ENCODE data around the gene G3BP2. TPM values are rescaled to one million over a fixed set of nuclear protein-coding genes. Genes with fewer than 3 reads are reported as not detected.
"Not testable (repeated sequence)": the region's sequence is repeated elsewhere in the genome, so short reads cannot be mapped to it uniquely, and the experiment has no call there.

Gene G3BP2
- 100 to 1,000 TPM in 1 of 2 donors, 10 to 100 TPM in 1; 95.0 to 121 TPM for total RNA-seq

DNA sequence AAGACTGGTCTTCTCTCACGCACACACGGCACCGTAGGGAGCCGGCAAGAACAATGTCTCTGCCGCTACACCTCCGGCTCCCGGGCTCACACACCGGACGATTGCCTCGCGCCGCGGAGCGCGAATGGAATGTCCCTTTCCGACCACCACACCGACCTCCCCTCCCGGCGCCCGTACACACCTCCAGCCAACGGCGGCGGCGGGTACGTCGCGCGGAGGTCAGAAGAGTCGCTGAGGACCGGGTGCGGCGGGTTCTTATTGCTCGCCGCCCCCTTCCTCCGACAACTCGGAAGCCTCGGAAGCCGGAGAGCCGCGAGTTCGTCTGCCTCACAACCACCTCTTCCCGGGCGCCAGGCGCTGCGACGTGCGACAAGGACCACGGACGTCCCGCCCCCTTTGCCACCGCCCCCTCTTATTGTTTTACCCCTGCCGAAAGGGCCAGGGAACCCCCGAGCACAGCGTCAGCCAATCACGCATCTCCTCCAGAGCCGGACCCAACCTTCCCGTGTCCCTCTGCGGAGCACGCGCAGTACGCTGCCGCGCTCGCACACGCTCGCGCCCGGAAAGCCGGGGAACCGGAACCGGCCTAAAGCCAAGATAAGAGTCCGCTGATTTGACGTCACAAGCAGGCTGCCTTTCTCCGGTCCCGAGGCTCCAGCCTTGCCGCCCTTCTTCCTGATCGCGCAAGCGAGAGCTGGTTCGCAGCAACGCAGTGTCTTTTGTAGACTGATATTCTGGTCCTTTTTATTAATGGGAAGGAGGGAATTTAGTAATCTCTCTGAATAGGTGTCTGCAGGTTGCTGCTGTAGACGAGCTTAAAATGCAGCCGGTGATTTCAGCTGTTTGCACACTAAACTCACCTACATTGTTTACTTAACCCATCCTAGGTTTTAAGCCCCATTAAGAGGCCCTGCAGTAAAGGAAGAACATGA lies at the start of gene G3BP2:
Gene G3BP2, minus strand, starts transcription at position 385 of the 932 bp plus-strand sequence. CDS start 11,386 bp downstream, outside the sequence.
- H3K36me3 ChIP-seq, result no peaks in the 10 kb centered on the region
- H3K4me3 ChIP-seq, result peak within 1 kb of the TSS; percentile 80
- intact Hi-C loops (cut with DNase I), result loop anchor here (1.0 to 10.0 kb wide), 3 partner anchors 51 to 172 kb away; partner anchors contain the start of gene USO1
- H3K9me3 ChIP-seq, result no peaks in the 10 kb centered on the region
- DNase-seq (ENCODE audit: low spot score), result peak; percentile 97
- TF ChIP-seq CTCF (IDR thresholded peaks at IDR 0.05), result peak in 1 of 4 experiments; percentile 3
- TF ChIP-seq POLR2A (IDR thresholded peaks at IDR 0.05), result peak; percentile 92
- peak; percentile 95 for TF ChIP-seq POLR2AphosphoS5 (IDR thresholded peaks at IDR 0.05)
- H3K27ac ChIP-seq, result peak within 1 kb of the TSS; percentile 95 to 97
- H3K27me3 ChIP-seq (replicated peaks; ENCODE audit: insufficient read depth), result no peaks in the 10 kb centered on the region
- H3K4me1 ChIP-seq (replicated peaks), result peaks cover 4% of the 10 kb centered on the region
- WGBS, result under 1% methylated on average over 83 of the region's 83 CpGs

DNA sequence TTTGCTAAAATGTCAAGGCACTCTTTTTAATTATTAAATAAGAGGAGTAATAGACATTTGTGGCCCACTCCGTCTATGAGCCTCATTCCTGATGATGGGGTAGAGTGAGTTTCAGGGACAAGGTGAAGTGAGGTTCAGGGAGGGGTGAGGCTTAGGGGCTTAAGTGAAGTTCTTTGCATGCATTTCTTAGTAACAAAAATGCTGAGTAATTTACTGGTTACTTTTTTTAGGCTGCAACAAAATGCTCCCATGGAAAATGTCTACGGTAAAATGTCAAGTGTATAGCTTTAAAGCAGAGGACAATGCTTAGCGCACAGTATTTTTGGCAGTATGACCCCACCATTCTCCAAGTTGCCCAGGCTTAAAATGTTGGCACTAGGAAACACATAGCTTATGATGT lies 49.2 kb upstream of the G3BP2 start:
- H3K9me3 ChIP-seq, result no peaks in the 10 kb centered on the region
- no peaks in the 10 kb centered on the region for H3K36me3 ChIP-seq
- intact Hi-C loops (cut with DNase I), result loop anchor here (5.0 kb wide), 1 partner anchor 125 kb away; no protein-coding TSS in a partner anchor
- H3K27me3 ChIP-seq (replicated peaks; ENCODE audit: insufficient read depth), result no peaks in the 10 kb centered on the region
- TF ChIP-seq POLR2A (IDR thresholded peaks at IDR 0.05), result no peak
- no peak for TF ChIP-seq CTCF (IDR thresholded peaks at IDR 0.05)
- no peak for TF ChIP-seq POLR2AphosphoS5 (IDR thresholded peaks at IDR 0.05)
- DNase-seq (ENCODE audit: low spot score), result no peak
- H3K27ac ChIP-seq, result no peak overlapping the region
- peaks cover 2% of the 10 kb centered on the region for H3K4me1 ChIP-seq (replicated peaks)
- H3K4me3 ChIP-seq, result no peak overlapping the region
- WGBS, result 48% methylated on average over 3 of the region's 3 CpGs

DNA sequence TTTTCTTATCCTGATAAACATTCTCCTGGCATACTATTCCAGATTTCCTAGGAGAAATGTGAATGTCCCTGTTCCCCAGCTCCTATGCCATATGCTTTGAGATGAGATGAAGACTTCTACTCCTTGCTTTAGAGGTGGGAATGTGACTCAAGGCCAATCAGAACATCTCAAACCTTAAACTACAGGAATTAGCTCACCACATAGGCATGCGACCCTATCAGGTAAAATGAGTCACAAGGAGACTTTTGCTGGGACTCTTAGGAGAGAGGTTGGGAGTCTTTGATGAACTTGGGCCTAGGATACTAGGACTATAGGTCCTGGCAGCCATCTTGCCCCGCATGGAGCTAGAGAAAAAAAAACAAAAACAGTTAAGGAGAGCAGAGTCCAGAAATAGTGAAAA lies 45.3 kb upstream of the G3BP2 start:
- intact Hi-C loops (cut with DNase I), result no loop called here

GRCh38 chr4:75717408-75717807 lies 44.2 kb upstream of the G3BP2 start:
- TF ChIP-seq CTCF (IDR thresholded peaks at IDR 0.05), result no peak
- TF ChIP-seq POLR2A (IDR thresholded peaks at IDR 0.05), result no peak
- TF ChIP-seq POLR2AphosphoS5 (IDR thresholded peaks at IDR 0.05), result no peak
- intact Hi-C loops (cut with DNase I), result no loop called here
- Histone ChIP-seq H3K9me3 (no peaks in the 10 kb centered on the region), H3K4me1 (replicated peaks) (no peaks in the 10 kb centered on the region), H3K4me3 (no peak overlapping the region), H3K36me3 (no peaks in the 10 kb centered on the region), H3K27ac (no peak overlapping the region), H3K27me3 (replicated peaks; ENCODE audit: insufficient read depth) (no peaks in the 10 kb centered on the region)
- DNase-seq (ENCODE audit: low spot score), result no peak
- 57% methylated on average over 1 of the region's 1 CpG for WGBS

More for the DNA sequence above, 45.3 kb upstream of the G3BP2 start:
- DNase-seq (ENCODE audit: low spot score), result no peak
- Histone ChIP-seq H3K4me1 (replicated peaks) (no peaks in the 10 kb centered on the region), H3K27ac (no peak overlapping the region), H3K4me3 (no peak overlapping the region), H3K9me3 (no peaks in the 10 kb centered on the region), H3K27me3 (replicated peaks; ENCODE audit: insufficient read depth) (no peaks in the 10 kb centered on the region), H3K36me3 (no peaks in the 10 kb centered on the region)
- TF ChIP-seq POLR2AphosphoS5 (IDR thresholded peaks at IDR 0.05) (no peak), POLR2A (IDR thresholded peaks at IDR 0.05) (no peak)
- 90% methylated on average over 2 of the region's 2 CpGs for WGBS

GRCh38 chr4:75716054-75716453 lies 42.8 kb upstream of the G3BP2 start:
- H3K4me1 ChIP-seq (replicated peaks); DNase-seq (ENCODE audit: low spot score); H3K36me3 ChIP-seq; H3K4me3 ChIP-seq; H3K27me3 ChIP-seq (replicated peaks; ENCODE audit: insufficient read depth); H3K27ac ChIP-seq; intact Hi-C loops (cut with DNase I); H3K9me3 ChIP-seq: not testable (repeated sequence)
- WGBS, result 91% methylated on average over 3 of the region's 3 CpGs

Data from prostate gland (tissue), 2 donors.